HepG2 (cell line): ENCODE results near the gene SLC28A3. TPM values are rescaled to one million over a fixed set of nuclear protein-coding genes. Genes with fewer than 3 reads are reported as not detected.

Experiments
- SRSF9 ChIP-seq: fragments of 200-400 bp; formaldehyde crosslinking; IDR thresholded peaks from 2 replicates; pipeline ENCODE4 v1.6.1; 2018; ENCODE audit warnings: borderline replicate concordance, mild to moderate bottlenecking, low read depth, low read length; ENCODE audit not compliant: insufficient read depth, poor library complexity, severe bottlenecking
- ZNF232 ChIP-seq: sonication (generic); formaldehyde crosslinking; IDR thresholded peaks from 2 replicates; pipeline ENCODE4 v1.4.0; 2020; ENCODE audit warnings: missing genetic modification reagents, borderline replicate concordance
- ZNF563 ChIP-seq: sonication (generic); formaldehyde crosslinking; IDR thresholded peaks from 2 replicates; pipeline ENCODE4 v1.8.0; 2022; ENCODE audit warnings: mild to moderate bottlenecking, moderate library complexity, missing genetic modification reagents
- ZNF816 ChIP-seq: sonication (generic); formaldehyde crosslinking; IDR thresholded peaks from 2 replicates; pipeline ENCODE4 v1.8.0; 2022; ENCODE audit warnings: missing genetic modification reagents, mild to moderate bottlenecking, borderline replicate concordance
- polyA plus RNA-seq, 8 experiments: library from polyadenylated mRNA; depleted of rRNA in 3 of 8; stranded (reverse) in 7 of 8; unstranded in 1 of 8; fragments of >200 nt; fragmentation: Illumina TruSeq in 4 of 8; extraction: Trizol in 4 of 8; gene quantifications; 2 replicates each; pipeline versions ENCODE4 v1.2.1 to v1.2.3, GENCODE V29; 2011 to 2016; ENCODE audit warnings: low read depth in 4 of 8, missing spikeins in 1 of 8, mixed read lengths in 1 of 8; ENCODE audit not compliant: insufficient read depth in 1 of 8
- total RNA-seq, 5 experiments: library from RNA; depleted of rRNA; stranded (reverse); fragments of >200 nt; fragmentation: Illumina TruSeq; extraction: Trizol; gene quantifications; 2 replicates each; pipeline ENCODE4 v1.2.3, GENCODE V29; 2016; ENCODE audit warnings: low read depth in 1 of 5
- TF ChIP-seq, protein P1 (sequence below): sonication (generic); formaldehyde crosslinking; IDR thresholded peaks from 2 replicates; pipeline ENCODE4 v1.9.0; 2021; ENCODE audit warnings: missing genetic modification reagents, mild to moderate bottlenecking, borderline replicate concordance
- TF ChIP-seq, protein P2 (sequence below): sonication (generic); formaldehyde crosslinking; IDR thresholded peaks from 2 replicates; pipeline ENCODE4 v1.8.1; 2022; ENCODE audit warnings: low read depth, mild to moderate bottlenecking, missing genetic modification reagents
- TF ChIP-seq, protein P3 (sequence below): sonication (generic); formaldehyde crosslinking; IDR thresholded peaks from 2 replicates; pipeline ENCODE4 v1.9.0; 2021; ENCODE audit warnings: missing genetic modification reagents, borderline replicate concordance

SLC28A3 gene
- total and polyA plus RNA-seq, 2 of the 13 experiments (the other 11 are each of a cell fraction or from before 2014, with no cell fraction given) = not detected

DNA sequence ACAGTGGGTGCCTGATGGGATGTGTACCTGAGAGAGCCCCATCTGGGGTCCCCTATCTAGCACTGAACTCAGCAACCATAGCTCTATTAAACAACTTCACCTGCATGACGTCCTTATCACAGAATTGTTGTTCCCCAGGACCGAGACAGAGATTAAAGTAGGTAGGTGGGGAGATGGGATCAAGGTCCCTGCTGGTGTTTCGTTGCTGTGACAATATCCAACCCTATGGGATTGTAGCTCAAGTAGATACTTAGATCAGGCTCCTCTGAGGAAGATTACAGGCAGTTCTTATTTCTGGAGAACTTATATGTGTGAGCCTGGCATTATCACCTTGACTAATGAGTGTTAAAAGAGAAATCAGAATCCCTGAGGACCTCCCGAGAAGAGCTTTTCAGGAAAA is 84.9 kb downstream of the SLC28A3 start (continued):
- TF ChIP-seq, protein P1, sequence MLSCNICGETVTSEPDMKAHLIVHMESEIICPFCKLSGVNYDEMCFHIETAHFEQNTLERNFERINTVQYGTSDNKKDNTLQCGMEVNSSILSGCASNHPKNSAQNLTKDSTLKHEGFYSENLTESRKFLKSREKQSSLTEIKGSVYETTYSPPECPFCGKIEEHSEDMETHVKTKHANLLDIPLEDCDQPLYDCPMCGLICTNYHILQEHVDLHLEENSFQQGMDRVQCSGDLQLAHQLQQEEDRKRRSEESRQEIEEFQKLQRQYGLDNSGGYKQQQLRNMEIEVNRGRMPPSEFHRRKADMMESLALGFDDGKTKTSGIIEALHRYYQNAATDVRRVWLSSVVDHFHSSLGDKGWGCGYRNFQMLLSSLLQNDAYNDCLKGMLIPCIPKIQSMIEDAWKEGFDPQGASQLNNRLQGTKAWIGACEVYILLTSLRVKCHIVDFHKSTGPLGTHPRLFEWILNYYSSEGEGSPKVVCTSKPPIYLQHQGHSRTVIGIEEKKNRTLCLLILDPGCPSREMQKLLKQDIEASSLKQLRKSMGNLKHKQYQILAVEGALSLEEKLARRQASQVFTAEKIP (CRISPR knock-in tag) = no peak
- no peak for TF ChIP-seq ZNF816 (CRISPR knock-in tag)
- TF ChIP-seq, protein P2, sequence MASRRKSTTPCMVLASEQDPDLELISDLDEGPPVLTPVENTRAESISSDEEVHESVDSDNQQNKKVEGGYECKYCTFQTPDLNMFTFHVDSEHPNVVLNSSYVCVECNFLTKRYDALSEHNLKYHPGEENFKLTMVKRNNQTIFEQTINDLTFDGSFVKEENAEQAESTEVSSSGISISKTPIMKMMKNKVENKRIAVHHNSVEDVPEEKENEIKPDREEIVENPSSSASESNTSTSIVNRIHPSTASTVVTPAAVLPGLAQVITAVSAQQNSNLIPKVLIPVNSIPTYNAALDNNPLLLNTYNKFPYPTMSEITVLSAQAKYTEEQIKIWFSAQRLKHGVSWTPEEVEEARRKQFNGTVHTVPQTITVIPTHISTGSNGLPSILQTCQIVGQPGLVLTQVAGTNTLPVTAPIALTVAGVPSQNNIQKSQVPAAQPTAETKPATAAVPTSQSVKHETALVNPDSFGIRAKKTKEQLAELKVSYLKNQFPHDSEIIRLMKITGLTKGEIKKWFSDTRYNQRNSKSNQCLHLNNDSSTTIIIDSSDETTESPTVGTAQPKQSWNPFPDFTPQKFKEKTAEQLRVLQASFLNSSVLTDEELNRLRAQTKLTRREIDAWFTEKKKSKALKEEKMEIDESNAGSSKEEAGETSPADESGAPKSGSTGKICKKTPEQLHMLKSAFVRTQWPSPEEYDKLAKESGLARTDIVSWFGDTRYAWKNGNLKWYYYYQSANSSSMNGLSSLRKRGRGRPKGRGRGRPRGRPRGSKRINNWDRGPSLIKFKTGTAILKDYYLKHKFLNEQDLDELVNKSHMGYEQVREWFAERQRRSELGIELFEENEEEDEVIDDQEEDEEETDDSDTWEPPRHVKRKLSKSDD = no peak
- TF ChIP-seq ZNF232 (CRISPR knock-in tag) = no peak
- no peak for TF ChIP-seq SRSF9
- TF ChIP-seq, protein P3, sequence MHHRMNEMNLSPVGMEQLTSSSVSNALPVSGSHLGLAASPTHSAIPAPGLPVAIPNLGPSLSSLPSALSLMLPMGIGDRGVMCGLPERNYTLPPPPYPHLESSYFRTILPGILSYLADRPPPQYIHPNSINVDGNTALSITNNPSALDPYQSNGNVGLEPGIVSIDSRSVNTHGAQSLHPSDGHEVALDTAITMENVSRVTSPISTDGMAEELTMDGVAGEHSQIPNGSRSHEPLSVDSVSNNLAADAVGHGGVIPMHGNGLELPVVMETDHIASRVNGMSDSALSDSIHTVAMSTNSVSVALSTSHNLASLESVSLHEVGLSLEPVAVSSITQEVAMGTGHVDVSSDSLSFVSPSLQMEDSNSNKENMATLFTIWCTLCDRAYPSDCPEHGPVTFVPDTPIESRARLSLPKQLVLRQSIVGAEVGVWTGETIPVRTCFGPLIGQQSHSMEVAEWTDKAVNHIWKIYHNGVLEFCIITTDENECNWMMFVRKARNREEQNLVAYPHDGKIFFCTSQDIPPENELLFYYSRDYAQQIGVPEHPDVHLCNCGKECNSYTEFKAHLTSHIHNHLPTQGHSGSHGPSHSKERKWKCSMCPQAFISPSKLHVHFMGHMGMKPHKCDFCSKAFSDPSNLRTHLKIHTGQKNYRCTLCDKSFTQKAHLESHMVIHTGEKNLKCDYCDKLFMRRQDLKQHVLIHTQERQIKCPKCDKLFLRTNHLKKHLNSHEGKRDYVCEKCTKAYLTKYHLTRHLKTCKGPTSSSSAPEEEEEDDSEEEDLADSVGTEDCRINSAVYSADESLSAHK (CRISPR knock-in tag) = no peak
- no peak for TF ChIP-seq ZNF563 (CRISPR knock-in tag)
